Raji (cell line): Measurements from ENCODE around the gene GRAMD1B.

ENCODE experiments used
- POLR2A ChIP-seq: IDR thresholded peaks from 2 replicates; pipeline ENCODE4 v1.6.1; 2011; ENCODE audit warnings: low read depth, low read length, control low read depth; ENCODE audit not compliant: insufficient read depth

Gene GRAMD1B

DNA sequence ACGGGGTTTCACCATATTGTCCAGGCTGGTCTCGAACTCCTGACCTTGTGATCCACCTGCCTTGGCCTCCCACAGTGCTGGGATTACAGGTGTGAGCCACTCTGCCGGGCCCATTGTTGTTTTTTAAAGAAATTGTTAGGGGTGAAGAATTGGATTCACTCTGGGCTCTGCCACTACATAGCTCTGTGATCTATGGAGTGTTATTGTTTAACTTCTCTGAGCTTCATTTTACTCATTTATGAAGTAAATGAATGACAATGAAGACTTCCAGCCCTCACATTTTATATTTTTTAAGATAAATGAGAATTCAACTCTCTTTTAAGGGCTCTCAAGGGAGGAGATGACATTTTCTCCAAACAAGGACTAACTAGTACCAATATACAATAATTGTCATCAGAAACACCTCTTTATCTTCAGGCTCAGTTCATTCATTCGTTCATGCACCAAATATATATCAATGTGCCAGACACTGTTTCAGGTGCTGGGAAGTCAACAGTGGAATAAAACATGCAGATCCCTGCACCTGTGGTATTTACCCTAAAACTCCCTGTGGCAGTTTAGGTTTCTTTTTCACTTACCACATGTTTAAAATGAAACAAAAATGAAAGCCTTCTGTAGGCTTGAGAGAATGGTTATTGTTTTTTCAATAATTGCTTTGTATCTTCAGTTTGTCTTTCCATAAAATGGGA, 23.5 kb upstream of the GRAMD1B start:
- no peak for TF ChIP-seq POLR2A

DNA sequence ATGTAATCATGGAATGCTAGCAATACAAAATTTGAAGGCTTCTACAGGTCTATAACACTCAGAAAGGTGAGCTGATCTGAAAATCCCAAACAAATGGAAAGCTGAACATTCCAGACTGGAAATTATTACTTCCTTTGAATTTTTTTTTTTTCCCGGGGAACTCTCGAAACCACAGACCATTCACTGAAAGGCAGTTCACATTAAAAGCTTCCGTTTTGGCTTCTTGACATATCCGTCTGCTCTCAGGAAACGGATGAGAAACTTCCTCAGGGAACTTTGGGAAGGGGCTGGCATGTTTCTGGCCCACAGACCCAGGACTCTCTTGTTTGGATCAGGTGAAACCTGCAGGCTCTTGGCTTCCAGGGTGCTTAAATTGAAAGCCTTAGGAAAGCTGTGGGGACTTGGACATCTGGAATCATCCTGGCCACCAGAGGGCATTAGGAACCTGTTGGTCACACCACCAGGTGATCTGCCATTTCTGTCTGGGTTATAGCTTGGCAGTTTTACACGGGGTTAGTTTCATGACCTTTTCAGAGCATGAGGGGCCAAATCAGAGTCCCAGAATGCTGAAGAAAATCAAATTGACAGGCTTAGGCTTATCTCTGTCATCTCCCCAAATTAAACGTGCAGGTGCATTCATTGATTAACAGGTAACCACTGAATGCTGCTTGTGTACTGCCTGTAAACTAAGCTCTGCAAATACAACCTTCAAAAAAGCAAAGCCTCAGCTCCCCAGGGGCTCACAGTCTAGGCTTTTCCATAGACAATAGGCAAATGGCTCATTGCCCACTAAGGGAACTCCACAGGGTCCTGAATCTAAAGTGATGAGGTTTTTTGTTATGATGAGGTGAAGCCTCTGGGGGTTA, 22.7 kb upstream of the GRAMD1B start:
- no peak for TF ChIP-seq POLR2A

DNA sequence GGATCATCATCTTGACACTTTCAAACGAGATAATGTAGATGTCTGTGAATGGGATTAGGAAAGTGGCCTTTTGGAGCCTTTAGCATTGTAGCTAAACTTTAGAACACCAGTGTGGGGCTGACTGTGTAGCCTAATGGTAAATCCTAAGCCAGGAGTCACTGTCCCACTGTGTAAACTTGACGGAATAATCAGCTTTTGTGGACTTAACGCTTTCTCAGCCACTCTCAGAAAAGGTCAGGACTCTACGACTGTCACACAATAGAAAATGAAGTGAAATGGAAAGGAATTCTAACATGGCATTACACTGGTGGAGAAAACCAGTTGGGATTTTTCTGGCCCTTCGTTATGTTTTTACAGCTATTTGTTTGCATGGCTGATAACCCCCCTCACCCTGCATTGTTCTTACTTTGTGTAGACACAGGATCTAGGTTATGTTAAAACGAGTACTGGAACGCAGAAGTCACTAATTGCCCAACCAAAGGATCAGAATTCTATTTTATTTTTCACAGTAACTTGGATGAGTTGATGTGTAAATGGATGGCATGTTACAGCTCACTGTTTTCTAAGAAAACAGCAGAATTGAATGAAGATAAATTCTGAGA, 22.0 kb upstream of the GRAMD1B start:
- TF ChIP-seq POLR2A = no peak

DNA sequence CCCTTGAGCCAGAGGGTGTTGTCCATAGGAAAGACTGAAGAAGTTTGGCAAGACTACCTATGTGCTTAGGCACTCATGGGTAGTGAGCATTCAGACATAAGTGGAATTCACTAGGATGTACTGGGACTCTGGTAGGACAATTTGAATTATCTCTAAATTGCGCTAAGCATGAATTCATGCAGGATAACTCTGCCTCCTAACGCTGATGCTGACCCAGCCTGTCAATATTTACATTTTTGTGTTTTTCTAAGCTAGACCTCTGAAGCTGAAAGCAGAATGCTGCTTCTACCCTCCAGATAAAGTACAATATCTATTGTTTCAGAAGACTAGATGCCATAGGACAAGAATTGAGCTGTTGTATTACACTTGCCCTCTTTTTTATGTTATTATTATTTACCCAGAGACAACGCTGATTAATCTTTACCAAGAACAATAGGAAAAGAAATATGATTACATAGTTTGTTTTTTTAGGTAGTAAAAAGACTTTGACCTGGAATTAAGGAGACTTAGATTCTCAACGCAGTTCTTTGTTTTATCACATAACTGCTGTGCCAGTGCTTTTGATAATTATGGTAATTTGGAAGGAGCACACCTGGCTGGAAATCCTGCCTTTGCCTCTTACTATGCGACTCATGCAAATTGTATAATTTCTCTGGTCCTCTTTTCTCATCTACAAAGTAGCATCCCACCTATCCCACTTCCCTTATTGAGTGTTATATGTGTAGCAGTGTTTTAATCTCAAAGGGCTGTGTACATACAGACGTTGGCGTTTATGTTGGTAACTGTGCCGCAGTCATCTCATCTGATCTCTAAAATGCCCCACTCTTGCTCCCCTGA, 21.2 kb upstream of the GRAMD1B start:
- no peak for TF ChIP-seq POLR2A

DNA sequence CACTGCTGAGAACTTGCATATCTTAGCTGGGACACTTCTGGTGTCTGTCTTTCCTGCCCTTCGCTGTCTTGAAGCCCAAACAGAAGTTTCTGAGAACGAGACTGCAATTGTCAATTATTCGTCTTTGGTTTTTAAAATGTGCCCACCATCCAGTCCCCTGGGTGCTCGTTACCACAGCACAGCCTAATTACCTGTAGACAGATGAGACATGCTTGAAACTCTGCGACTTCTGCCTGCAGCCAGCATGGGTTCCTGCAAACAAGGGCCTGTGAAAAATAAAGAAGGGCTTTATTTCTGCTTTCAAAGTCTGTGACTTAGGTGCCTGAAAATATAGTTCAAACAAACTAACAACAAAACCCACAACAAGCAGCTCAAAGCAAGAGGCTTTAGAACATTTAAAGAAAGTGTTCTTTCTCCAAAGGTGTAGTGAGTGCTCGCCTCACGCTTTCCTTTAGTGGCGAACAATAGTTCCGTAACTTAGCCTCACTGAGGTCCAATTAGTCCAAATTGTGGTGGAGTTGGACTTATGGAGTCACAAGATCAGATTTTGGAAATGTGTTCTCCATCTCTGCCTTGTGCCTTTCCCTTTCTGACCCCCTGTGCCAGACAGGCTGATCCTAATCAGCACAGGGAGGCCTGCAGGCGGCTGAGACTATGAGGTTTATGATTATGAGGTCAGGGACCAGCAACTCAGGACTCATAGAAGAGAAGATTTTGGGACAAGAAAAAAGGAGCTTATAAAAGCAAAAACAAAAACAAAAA, 20.4 kb upstream of the GRAMD1B start:
- TF ChIP-seq POLR2A = no peak

DNA sequence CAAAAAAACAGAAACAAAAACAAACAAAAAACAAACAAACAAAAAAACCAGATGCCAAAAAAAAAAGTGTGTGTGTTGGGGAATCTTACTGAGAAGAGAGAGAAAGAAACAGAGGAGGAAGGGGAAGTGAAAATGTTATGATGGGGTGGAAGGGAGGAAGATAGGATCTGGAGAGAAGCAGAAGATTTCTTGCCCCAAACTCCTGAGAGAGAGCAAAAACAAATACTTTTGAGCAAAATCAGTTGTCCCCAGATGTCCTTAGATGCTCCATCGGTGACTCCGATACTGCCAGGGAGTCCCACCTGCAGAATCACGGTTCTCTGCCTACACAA, 19.9 kb upstream of the GRAMD1B start:
- no peak for TF ChIP-seq POLR2A

DNA sequence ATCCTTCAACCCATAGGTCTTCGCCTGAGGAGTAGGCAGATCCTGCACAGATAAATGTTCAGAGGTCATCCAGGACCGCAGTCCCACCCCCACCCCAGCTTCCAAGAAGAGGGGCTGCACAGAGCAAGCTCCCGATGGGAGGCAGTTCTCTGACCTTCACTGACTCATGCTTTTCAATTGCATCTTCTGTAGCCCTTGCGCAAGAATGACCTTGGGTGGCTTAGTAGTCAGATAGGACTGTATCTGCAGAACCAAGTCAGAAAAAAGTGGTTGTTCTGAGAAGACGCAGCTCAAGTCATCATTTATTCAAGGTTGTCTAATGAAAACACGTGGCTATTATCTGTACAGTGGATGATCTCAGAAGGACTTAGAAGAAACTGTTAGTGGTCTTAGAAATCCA, 16.4 kb upstream of the GRAMD1B start:
- no peak for TF ChIP-seq POLR2A

DNA sequence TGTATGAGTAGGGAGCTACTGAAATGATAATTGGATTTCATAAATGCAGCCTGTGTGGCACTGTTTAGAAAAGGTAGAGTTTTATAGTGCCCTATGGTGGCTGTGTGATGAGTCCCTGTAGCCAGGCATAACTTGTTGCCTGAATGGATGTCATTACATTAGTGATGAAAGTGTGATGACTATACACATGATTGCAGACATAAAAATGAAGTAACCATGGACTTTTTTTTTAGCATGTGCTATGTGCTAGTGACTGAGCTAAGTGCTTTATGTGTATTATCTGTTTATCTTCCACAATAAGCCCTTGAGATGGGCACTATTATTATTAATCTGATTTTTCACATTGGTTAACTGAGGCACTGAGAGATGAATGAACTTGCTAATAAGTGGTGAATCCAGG, 13.5 kb upstream of the GRAMD1B start:
- no peak for TF ChIP-seq POLR2A

DNA sequence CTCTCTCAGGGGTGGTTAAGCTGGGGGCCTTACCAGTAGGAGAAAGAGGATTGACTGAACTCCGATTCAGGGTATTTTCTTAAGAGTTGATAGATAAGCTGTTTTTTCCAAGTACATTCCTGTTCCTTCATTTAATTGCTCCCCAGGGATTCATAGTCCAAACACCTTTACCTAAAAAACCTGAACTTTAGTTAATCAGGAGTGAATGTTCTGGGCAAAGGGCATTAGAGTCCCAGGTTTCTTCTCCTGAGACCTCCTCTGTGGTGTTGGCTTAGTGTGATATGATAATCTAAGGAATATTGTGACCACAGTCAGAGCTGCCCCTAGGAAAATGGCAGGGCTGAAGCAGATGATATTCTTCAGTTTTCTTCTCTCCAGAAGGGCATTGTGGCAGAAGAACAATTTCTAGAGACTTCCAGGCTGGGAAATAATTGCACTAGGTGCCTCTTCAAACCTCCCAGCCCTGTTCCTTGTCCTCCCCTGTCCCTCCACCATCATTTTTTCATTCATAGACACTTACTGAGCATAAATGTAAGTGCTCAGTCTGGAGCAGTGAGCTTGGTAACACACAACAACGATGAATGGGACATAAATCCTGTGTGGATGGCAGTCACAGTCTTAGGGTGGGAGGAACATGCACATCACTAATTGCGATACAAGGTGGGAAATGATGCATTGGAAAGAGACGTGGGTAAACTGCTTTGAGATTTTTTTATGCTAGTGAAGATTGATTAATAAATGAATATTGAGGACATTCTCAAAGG, 11.5 kb upstream of the GRAMD1B start:
- TF ChIP-seq POLR2A = no peak

DNA sequence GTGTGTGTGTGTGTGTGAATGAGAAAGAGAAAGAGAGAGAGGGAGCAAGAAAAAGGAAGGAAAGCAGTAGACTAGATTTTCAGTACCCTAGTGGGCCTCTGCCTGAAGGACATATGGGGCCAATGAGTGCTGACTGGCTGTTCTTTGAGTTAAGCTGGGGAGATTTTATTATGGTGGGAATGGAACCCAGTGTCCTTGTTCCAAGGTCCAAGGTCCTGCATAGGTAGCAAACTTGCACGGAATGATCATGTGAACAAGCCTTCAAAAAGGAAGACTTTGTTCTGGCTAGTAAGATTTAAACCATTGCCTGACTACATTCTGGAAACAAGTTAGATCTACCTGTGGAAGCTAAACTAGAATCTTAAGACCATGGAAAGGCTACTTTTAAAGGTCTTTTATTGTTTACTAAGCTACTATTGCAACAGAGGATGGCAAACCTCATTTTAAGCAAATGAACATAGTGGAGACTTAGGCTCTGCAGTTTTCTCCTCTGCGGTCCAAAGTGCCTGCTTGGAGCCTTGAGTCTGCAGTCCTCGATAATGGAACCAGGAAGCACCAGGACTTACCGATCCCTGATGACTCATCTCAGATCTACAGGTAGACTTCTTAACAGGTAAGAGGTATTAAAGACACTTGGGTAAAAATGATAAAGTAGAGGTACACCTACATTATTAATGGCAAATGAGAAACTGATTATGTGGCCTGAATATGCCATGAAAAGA, 10.2 kb upstream of the GRAMD1B start:
- no peak for TF ChIP-seq POLR2A

DNA sequence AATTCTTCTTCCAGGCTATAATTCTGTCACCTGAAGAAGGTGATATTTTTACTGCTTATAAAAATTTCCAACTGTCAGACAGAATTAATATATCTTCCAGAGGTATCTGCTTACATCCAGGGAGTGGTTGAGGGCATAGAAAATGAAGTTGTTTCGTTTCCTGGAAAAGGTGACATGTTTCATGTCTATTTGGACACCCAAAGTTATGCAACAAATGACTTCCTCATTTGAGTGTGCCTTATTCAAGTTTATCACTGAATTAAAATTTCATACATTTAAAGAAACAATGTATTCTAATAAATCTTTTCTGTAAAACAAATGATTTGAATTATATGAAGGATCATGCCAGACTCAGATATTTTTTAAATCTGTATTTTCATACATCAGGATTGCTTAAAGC, 8.5 kb upstream of the GRAMD1B start:
- TF ChIP-seq POLR2A = no peak

DNA sequence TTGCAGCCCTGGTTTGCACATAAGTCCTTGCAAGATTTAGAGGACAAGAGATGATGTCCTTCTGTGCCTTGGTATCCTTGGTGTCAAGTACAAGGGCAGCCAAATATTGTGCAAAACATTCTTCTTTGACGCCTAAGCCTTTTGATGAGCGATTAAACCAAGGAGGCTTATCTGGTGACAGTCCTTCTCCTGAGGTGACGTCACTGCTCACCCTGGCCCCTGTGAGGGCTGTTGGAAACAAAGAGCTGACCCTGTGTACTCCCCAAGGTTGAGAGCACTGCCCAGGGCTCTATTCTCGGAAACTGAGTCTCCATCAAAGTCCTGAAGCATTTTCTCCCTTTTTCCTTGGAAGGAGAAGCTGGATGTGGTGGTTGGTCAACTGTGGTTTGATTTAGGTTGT, 4.7 kb upstream of the GRAMD1B start:
- no peak for TF ChIP-seq POLR2A

DNA sequence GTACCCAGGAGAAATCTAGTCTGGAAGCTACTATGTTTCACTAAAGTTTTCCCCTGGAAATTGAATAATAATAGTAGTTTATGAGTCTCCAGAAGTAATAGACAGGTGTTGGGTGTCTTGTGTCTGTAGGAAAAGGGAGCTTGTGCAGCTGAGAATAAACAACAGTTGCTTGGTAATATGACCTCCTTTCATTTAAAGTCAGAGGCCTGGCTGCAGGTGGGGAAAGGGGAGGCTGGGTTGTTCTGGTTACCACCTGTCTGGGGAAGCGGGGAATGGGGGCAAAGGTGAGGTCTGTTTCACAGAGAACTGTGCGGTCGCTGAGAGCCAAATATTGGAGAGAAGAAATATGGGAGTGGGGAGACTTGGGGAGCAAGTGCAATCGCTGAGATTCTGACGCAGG, 3.3 kb upstream of the GRAMD1B start:
- no peak for TF ChIP-seq POLR2A
